Suprapubic skin (tissue), 4 donors: ENCODE data around the gene ROPN1L. TPM values are rescaled to one million over a fixed set of nuclear protein-coding genes. Genes with fewer than 3 reads are reported as not detected.

Source experiments
- DNase-seq, 2 donors: peaks; one replicate each; pipeline ENCODE4 v3.0.0-alpha.2; 2019; ENCODE audit warnings: low spot score in 2 of 2
- H3K27ac ChIP-seq: fragments of 200-600 bp; sonication (generic); one replicate; pipeline ENCODE4 v1.5.1; 2019
- H3K27me3 ChIP-seq: fragments of 200-600 bp; sonication (generic); one replicate; pipeline ENCODE4 v1.5.1; 2019
- H3K36me3 ChIP-seq: fragments of 200-600 bp; sonication (generic); one replicate; pipeline ENCODE4 v1.5.1; 2019
- H3K4me1 ChIP-seq: fragments of 200-600 bp; sonication (generic); one replicate; pipeline ENCODE4 v1.5.1; 2019
- H3K4me3 ChIP-seq: fragments of 200-600 bp; sonication (generic); one replicate; pipeline ENCODE4 v1.5.1; 2019; ENCODE audit warnings: mild to moderate bottlenecking
- H3K9me3 ChIP-seq: fragments of 200-600 bp; sonication (generic); one replicate; pipeline ENCODE4 v1.5.1; 2019
- EP300 ChIP-seq: sonication (generic); formaldehyde crosslinking; IDR thresholded peaks from one replicate; pipeline ENCODE4 v1.6.1; 2017; ENCODE audit warnings: antibody characterized with exemption
- POLR2A ChIP-seq, 2 donors: fragments of 450-650 bp; IDR thresholded peaks; one replicate each; pipeline ENCODE4 v1.6.1; 2017; ENCODE audit warnings: antibody characterized with exemption in 2 of 2, mild to moderate bottlenecking in 2 of 2, moderate library complexity in 2 of 2
- POLR2AphosphoS5 ChIP-seq, 3 donors: sonication (generic); formaldehyde crosslinking; IDR thresholded peaks; one replicate each; pipeline ENCODE4 v1.6.1; 2017; ENCODE audit warnings: antibody characterized with exemption in 3 of 3
- WGBS: methylation state at CpG from one replicate; pipeline ENCODE4 v1.1.5; 2018; 5-methylcytosine and 5-hydroxymethylcytosine counted together
- total RNA-seq, 4 donors: library from RNA; depleted of rRNA; stranded (reverse); fragments of >200 nt; gene quantifications; one replicate each; pipeline ENCODE4 v1.1.0, GENCODE V29; 2016
- TF ChIP-seq, protein P1 (sequence below), 2 donors: fragments of 200-600 bp in 1 of 2; fragments of 450-650 bp in 1 of 2; sonication (generic) in 1 of 2; IDR thresholded peaks; one replicate each; pipeline ENCODE4 v1.5.1; 2016 to 2019; ENCODE audit warnings: antibody characterized with exemption in 2 of 2, mild to moderate bottlenecking in 1 of 2, moderate library complexity in 1 of 2

The ROPN1L gene
- total RNA-seq, 4 donors from 2014 or later = 0.81 TPM; not detected in 3

DNA sequence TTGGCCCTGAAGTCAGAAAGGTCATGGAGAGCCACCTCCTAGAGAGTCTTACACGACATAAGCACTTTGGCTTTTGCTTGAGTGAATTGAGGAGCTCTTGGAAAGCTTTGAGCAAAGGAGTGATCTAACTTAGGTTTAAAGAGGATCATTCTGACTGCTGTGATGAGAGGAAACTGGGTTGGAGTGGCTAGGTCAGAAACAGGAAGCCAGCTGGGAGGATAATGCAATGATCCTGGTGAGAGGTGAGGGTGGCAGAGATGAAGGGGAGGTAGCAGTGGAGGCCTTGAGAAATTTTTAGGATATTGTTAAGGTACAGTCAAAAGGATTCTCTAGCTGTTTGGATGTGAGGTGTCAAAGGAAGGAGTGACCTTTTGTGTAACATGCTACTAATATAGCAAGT lies 32.2 kb upstream of the ROPN1L start:
- WGBS = 93% methylated on average over 1 of the region's 1 CpG
- no peaks in the 10 kb centered on the region for H3K9me3 ChIP-seq
- H3K27me3 ChIP-seq = no peaks in the 10 kb centered on the region
- DNase-seq = no peak
- peaks cover 96% of the 10 kb centered on the region for H3K36me3 ChIP-seq
- no peak overlapping the region for H3K4me3 ChIP-seq
- H3K4me1 ChIP-seq = no peaks in the 10 kb centered on the region
- TF ChIP-seq EP300 (no peak), POLR2A (IDR thresholded peaks at IDR 0.05) (no peak), POLR2AphosphoS5 (IDR thresholded peaks at IDR 0.05) (no peak)
- TF ChIP-seq, protein P1, sequence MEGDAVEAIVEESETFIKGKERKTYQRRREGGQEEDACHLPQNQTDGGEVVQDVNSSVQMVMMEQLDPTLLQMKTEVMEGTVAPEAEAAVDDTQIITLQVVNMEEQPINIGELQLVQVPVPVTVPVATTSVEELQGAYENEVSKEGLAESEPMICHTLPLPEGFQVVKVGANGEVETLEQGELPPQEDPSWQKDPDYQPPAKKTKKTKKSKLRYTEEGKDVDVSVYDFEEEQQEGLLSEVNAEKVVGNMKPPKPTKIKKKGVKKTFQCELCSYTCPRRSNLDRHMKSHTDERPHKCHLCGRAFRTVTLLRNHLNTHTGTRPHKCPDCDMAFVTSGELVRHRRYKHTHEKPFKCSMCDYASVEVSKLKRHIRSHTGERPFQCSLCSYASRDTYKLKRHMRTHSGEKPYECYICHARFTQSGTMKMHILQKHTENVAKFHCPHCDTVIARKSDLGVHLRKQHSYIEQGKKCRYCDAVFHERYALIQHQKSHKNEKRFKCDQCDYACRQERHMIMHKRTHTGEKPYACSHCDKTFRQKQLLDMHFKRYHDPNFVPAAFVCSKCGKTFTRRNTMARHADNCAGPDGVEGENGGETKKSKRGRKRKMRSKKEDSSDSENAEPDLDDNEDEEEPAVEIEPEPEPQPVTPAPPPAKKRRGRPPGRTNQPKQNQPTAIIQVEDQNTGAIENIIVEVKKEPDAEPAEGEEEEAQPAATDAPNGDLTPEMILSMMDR (IDR thresholded peaks at IDR 0.05) = no peak
- no peak overlapping the region for H3K27ac ChIP-seq

DNA sequence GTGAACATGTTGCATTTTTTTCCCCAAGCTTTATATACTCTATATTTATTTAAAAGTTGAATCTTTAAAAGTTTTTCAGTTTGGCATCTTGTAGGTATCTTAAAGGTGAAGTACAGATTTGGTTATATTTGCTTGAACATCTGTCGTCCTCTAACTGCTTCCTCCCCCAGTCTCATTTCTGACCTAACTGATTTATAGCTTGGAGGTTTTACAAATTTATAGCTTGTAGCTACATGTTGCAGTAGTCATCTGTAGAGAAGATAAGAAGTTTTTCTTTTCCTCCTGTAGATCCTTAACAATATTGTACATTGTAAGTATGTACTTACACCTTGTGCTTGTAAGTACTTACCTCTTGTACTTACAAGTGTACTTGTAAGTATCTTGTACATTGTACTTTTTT lies 31.0 kb upstream of the ROPN1L start:
- no peaks in the 10 kb centered on the region for H3K9me3 ChIP-seq
- TF ChIP-seq EP300 = no peak
- TF ChIP-seq POLR2A (IDR thresholded peaks at IDR 0.05) = no peak
- H3K4me1 ChIP-seq = no peaks in the 10 kb centered on the region
- H3K4me3 ChIP-seq = no peak overlapping the region
- DNase-seq = no peak
- H3K27me3 ChIP-seq = no peaks in the 10 kb centered on the region
- H3K27ac ChIP-seq = no peak overlapping the region
- peaks cover 95% of the 10 kb centered on the region for H3K36me3 ChIP-seq
- 55% methylated on average over 1 of the region's 1 CpG for WGBS

DNA sequence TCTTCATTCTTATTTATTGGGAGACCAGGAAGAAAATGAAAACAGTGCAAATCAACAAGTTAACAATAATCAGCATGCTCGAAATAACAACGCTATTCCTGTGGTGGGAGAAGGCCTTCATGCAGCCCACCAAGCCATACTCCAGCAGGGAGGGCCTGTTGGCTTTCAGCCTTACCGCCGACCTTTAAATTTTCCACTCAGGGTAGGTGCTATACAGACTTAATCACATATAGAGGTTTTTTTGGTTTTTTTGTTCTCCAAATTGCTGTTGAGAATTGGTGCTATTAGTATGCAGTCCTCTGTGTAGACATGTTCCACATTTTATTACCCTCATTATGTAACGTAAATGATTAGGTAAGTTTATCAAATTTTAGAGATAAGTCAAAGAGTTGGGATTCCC lies 30.3 kb upstream of the ROPN1L start:
- H3K4me1 ChIP-seq = no peaks in the 10 kb centered on the region
- no peak overlapping the region for H3K4me3 ChIP-seq
- H3K27me3 ChIP-seq = no peaks in the 10 kb centered on the region
- no peak for TF ChIP-seq POLR2AphosphoS5 (IDR thresholded peaks at IDR 0.05)
- no peak for TF ChIP-seq POLR2A (IDR thresholded peaks at IDR 0.05)
- no peaks in the 10 kb centered on the region for H3K9me3 ChIP-seq
- H3K27ac ChIP-seq = no peak overlapping the region
- peaks cover 93% of the 10 kb centered on the region for H3K36me3 ChIP-seq
- 86% methylated on average over 5 of the region's 5 CpGs for WGBS
- no peak for DNase-seq

DNA sequence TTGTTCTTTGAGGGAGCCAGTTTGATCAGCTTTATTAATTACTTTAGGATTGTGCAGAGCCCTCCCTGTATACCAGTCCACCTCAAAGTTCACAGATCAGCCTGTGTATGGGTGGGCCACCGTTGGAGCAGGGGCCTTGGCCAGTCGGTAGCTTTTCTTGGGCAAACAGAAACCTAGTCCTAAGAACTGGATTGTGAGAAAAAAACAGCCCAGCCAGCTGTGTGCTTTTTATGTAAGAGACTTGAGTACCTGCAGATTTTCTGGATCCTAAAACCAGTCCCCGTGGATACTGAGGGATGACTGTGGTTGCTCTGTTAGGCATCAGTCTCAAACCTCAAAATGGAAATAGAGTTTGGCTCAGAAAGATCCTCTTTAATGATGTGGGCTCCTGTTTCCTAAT lies 24.8 kb upstream of the ROPN1L start:
- 92% methylated on average over 3 of the region's 3 CpGs for WGBS
- Histone ChIP-seq H3K27ac (no peak overlapping the region), H3K4me3 (no peak overlapping the region), H3K36me3 (peaks cover 93% of the 10 kb centered on the region), H3K4me1 (no peaks in the 10 kb centered on the region), H3K9me3 (no peaks in the 10 kb centered on the region), H3K27me3 (no peaks in the 10 kb centered on the region)
- DNase-seq = no peak
- TF ChIP-seq EP300 (no peak), POLR2AphosphoS5 (IDR thresholded peaks at IDR 0.05) (no peak), POLR2A (IDR thresholded peaks at IDR 0.05) (no peak)
- TF ChIP-seq, protein P1 (IDR thresholded peaks at IDR 0.05) = no peak

DNA sequence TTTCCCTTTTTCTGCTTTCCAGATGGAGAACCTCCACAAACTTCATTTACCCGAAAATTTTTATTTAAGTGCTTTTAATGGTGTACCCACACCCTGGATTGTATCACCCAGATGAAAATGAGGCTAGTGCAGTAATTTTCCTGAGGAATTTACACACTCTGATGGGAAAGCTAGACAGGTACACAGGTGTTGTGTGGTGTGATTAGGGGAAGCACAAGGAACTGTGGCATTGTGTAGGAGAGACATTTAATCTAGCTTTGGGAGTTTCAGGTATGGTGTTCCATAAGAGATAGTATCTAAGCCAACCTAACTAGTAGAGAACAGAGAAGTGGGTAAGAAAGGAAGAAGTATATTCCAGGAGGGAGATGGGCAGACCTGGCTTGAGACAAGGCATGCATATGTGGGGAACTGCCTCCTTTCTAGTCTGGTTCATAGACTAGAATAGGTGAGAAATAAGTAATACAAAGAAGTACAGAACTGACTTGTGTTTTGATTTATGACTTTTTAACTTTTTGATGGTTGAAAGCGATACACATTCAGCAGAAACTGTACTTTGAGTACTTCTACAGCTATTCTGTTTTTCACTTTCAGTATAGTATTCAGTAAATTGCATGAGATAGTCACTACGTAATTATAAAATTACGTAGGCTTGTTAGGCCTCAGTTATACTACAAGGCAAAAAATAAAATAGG lies 22.9 kb upstream of the ROPN1L start:
- no peak for TF ChIP-seq POLR2AphosphoS5 (IDR thresholded peaks at IDR 0.05)
- TF ChIP-seq POLR2A (IDR thresholded peaks at IDR 0.05) = no peak
- no peak for TF ChIP-seq EP300
- TF ChIP-seq, protein P1 (IDR thresholded peaks at IDR 0.05) = no peak
- H3K9me3 ChIP-seq = no peaks in the 10 kb centered on the region
- H3K4me1 ChIP-seq = no peaks in the 10 kb centered on the region
- H3K27me3 ChIP-seq = no peaks in the 10 kb centered on the region
- no peak for DNase-seq
- no peak overlapping the region for H3K27ac ChIP-seq
- 92% methylated on average over 4 of the region's 4 CpGs for WGBS
- H3K36me3 ChIP-seq = peaks cover 78% of the 10 kb centered on the region
- H3K4me3 ChIP-seq = no peak overlapping the region

DNA sequence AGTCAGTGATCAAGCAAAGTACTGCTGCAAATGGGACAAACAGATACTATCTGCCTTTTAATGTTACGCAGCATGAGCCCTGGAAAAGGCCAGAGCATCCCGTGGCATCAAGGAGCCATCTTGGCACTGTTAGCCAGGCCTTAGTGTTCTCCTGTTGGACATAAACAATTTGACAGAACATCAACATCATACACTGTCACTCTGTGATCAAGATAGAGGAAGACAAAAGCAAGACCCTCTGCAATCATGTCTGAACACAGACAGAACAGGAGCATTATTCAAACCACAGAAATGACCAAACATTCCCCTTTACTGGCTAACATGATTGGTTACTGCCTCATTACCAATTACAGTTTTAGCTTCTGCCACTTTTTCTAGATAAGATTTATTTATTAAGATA lies 21.2 kb upstream of the ROPN1L start:
- Histone ChIP-seq H3K4me3 (no peak overlapping the region), H3K36me3 (peaks cover 74% of the 10 kb centered on the region), H3K27me3 (no peaks in the 10 kb centered on the region), H3K27ac (no peak overlapping the region), H3K9me3 (no peaks in the 10 kb centered on the region), H3K4me1 (no peaks in the 10 kb centered on the region)
- DNase-seq = no peak
- TF ChIP-seq POLR2A (IDR thresholded peaks at IDR 0.05) (no peak), POLR2AphosphoS5 (IDR thresholded peaks at IDR 0.05) (no peak), EP300 (no peak)
- TF ChIP-seq, protein P1 (IDR thresholded peaks at IDR 0.05) = no peak
- WGBS = 83% methylated on average over 2 of the region's 2 CpGs
